ENCODE data around the gene DSCAML1. TPM values are rescaled to one million over a fixed set of nuclear protein-coding genes. Genes with fewer than 3 reads are reported as not detected.
A peak's percentile ranks its signal among the peaks of the same experiment; 100 is the strongest.
"Not testable (repeated sequence)": the region's sequence is repeated elsewhere in the genome, so short reads cannot be mapped to it uniquely, and the experiment has no call there.

The DSCAML1 gene
- total RNA-seq, 1 donor from 2014 or later = 1.4 TPM

- ATAC-seq = no peak
- no peak for DNase-seq (ENCODE audit: low spot score)
Observed at GRCh38 chr11:117459123-117459978, 337.7 kb downstream of the DSCAML1 start.

GRCh38 chr11:117458275-117459122 is 338.5 kb downstream of the DSCAML1 start:
- DNase-seq (ENCODE audit: low spot score) (no peak), ATAC-seq (no peak)

- ATAC-seq = no peak
Observed at GRCh38 chr11:117457835-117458234, 339.2 kb downstream of the DSCAML1 start.

GRCh38 chr11:117457031-117457785 is 339.8 kb downstream of the DSCAML1 start:
- no peak for ATAC-seq
- no peak for DNase-seq (ENCODE audit: low spot score)

More at GRCh38 chr11:117457835-117458234, 339.2 kb downstream of the DSCAML1 start:
- no peak for DNase-seq (ENCODE audit: low spot score)

- ATAC-seq; DNase-seq (ENCODE audit: low spot score): not testable (repeated sequence)
Observed at GRCh38 chr11:117456721-117457029, 340.3 kb downstream of the DSCAML1 start.

- no peak for ATAC-seq
- DNase-seq (ENCODE audit: low spot score) = no peak
Observed at GRCh38 chr11:117456027-117456720, 340.8 kb downstream of the DSCAML1 start.

GRCh38 chr11:117454564-117454917 is 342.5 kb downstream of the DSCAML1 start:
- ATAC-seq = no peak
- DNase-seq (ENCODE audit: low spot score) = no peak

- no peak for ATAC-seq
- no peak for DNase-seq (ENCODE audit: low spot score)
Observed at GRCh38 chr11:117453886-117454563, 343.0 kb downstream of the DSCAML1 start.

- ATAC-seq = no peak
- DNase-seq (ENCODE audit: low spot score) = no peak
Observed at GRCh38 chr11:117449111-117449693, 347.8 kb downstream of the DSCAML1 start.

- ATAC-seq (no peak), DNase-seq (ENCODE audit: low spot score) (no peak)
Observed at GRCh38 chr11:117444711-117445658, 352.0 kb downstream of the DSCAML1 start.

GRCh38 chr11:117444256-117444655 is 352.8 kb downstream of the DSCAML1 start:
- DNase-seq (ENCODE audit: low spot score) (no peak), ATAC-seq (no peak)

GRCh38 chr11:117443266-117444186 is 353.5 kb downstream of the DSCAML1 start:
- peak; percentile 68 for ATAC-seq
- DNase-seq (ENCODE audit: low spot score) = no peak

- DNase-seq (ENCODE audit: low spot score) (no peak), ATAC-seq (no peak)
Observed at GRCh38 chr11:117442869-117443239, 354.2 kb downstream of the DSCAML1 start.

GRCh38 chr11:117442049-117442868 is 354.8 kb downstream of the DSCAML1 start:
- DNase-seq (ENCODE audit: low spot score) (no peak), ATAC-seq (no peak)

- DNase-seq (ENCODE audit: low spot score) (no peak), ATAC-seq (no peak)
Observed at GRCh38 chr11:117441146-117441975, 355.7 kb downstream of the DSCAML1 start.

- ATAC-seq = no peak
Observed at GRCh38 chr11:117440258-117440657, 356.8 kb downstream of the DSCAML1 start.

More at GRCh38 chr11:117440258-117440657, 356.8 kb downstream of the DSCAML1 start:
- DNase-seq (ENCODE audit: low spot score) = no peak
